ENCODE data around the gene ARHGAP28.

Gene ARHGAP28

GRCh38 chr18:6873040-6873751, 143.7 kb downstream of the ARHGAP28 start:
- no peak for DNase-seq (ENCODE audit: low read depth)

DNA sequence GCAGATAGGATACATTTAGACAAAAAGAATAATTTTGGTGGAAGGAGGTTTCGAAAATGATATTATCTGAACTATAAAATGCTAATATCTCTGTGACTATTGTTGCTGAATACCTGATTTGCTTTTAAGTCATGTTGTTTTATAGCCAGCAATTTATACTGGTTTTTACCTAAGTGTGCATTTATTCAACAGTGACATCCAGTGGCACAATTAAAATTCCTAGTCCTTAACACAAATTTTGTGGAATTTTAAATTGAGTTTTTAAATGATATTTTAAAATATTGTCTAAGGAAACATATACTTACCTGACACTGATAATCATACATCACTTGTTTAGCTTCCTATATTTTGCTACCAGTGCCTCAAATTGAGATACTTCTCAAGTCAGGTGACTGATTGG, 144.8 kb downstream of the ARHGAP28 start:
- no peak for DNase-seq (ENCODE audit: low read depth)

- DNase-seq (ENCODE audit: low read depth), result no peak
Observed at GRCh38 chr18:6875749-6876148, 146.2 kb downstream of the ARHGAP28 start.

DNA sequence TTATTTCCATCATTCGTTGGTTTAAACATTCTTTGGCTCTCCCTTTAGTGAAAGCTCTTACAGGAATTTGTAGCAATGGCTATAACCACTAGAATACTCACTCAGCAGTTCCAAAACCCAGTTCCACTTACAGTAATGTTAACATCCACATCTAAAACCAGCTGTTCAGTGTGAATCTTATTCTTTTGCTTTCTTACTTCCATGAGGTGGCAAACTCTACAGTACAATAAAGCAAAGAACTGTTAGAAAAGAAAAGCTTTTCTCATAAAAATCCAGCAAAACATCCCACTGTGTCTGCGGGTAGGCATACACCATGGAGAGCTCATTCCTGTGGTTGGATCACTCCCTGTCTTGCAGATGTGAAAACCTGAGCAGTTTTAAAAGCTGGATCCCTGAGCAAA, 147.1 kb downstream of the ARHGAP28 start:
- DNase-seq (ENCODE audit: low read depth), result no peak

- DNase-seq (ENCODE audit: low read depth), result no peak
Observed at GRCh38 chr18:6877288-6877687, 147.8 kb downstream of the ARHGAP28 start.

- no peak for DNase-seq (ENCODE audit: low read depth)
Observed at GRCh38 chr18:6878556-6879297, 149.2 kb downstream of the ARHGAP28 start.

DNA sequence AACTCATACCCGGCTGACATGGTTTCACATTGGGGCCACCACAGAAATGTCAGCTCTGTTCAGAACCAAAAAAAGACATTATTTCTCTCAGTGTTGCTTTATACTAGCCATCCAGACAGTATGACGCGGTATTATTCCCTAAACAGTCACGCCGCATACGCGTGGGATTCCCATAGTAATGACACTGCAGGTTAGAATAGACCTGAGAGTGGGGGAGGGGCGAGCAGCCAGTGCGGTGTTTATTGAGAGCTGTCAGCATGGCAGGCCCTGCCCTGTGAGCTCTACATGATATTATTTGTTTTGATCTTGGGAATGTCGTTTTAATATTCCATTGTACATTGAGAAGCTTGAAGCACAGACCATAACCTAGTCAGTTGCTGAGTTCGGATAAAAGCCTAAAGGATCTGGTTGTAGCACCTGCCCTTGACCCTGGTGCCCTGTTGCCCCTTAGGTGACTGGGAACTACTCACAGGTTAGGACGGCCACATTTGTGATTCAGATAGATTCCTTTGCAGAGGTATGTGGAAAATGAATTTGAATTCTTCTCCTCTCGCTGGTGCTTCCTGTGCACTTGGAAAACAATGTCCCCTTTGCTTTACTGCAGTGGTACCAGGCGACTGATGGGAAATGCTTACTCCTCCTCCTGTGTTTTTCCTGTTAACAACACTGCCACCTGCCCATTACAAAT, 150.1 kb downstream of the ARHGAP28 start:
- no peak for DNase-seq (ENCODE audit: low read depth)

GRCh38 chr18:6881034-6881820, 151.7 kb downstream of the ARHGAP28 start:
- DNase-seq (ENCODE audit: low read depth), result no peak

GRCh38 chr18:6882401-6882800, 152.9 kb downstream of the ARHGAP28 start:
- no peak for DNase-seq (ENCODE audit: low read depth)

- no peak for DNase-seq (ENCODE audit: low read depth)
Observed at GRCh38 chr18:6885006-6885481, 155.5 kb downstream of the ARHGAP28 start.

DNA sequence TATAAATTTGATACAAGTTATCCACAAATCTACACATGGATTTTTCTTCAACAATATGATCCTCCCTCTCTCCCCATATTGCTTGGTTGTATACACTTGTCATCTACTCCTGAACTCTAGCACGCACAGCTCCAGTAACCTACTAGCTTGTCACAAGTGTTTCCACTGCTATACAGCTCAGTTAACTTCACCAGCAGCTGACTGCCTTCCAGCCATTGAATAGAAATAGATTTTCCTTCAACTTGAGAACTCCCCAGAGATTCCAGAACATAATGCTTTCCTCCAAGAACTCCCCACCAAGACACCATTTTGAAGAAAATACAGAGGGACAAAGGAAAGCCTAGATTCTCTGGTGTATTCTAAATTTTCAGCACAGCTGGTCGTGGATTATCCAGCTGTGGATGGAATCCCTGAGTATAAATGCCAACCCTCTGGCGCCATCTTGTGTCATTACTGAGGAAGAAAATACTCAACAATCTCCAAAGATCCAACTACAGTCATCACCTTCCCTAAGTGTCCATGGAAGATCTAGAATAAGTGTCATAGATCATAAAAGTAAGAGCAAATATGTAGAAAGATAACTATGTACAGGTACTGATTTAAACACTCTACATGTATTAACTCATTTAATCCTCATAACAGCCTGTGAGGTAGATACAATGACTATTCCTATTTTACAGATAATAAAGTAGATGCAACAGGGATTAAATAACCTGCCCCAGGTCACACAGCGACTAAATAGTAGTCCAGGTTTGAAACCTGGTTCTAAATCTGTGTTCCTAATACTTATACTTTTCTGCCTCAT, 156.7 kb downstream of the ARHGAP28 start:
- no peak for DNase-seq (ENCODE audit: low read depth)

DNA sequence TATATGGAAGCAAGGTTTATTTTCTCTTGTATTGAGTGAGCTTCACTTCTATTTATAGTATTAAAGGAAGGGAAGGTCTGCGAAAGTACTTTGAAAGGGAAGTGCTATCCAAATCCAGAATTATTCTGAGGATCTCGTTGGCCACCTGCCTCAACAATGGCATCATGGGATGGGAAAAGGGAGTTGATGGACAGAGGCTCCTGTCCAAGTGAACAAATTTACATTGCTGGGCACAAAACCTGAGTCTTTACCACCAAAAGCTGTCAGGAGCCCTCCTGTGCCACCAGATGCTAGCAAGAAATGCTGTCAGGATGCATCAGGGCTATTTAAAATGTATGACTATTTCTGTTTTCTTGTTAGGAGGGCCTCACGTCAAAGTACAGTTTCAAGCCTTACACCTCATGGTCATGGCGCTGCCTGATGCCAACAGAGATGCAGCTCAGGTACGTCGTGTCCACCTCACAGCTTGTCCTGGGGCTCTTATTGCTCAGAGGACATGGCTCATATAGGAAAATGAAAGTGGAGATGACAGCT, 157.3 kb downstream of the ARHGAP28 start:
- DNase-seq (ENCODE audit: low read depth), result no peak

DNA sequence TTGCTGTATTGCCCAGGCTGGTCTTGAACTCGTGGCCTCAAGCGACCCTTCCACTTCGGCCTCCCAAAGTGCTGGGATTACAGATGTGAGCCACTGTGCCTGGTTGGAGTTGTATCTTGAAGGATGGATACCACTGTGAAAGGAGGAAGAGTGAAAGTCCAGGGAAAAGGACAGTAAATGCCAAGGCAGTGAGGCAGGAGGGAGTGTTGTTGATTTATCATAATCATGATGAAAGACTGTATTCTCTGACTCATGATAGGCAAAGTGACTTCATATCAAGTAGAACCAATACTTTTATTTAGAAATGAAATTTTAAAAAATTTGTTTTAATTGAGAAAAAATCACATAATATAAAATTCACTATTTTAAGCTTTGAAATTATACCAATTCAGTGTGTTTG, 162.3 kb downstream of the ARHGAP28 start:
- no peak for DNase-seq (ENCODE audit: low read depth)

DNA sequence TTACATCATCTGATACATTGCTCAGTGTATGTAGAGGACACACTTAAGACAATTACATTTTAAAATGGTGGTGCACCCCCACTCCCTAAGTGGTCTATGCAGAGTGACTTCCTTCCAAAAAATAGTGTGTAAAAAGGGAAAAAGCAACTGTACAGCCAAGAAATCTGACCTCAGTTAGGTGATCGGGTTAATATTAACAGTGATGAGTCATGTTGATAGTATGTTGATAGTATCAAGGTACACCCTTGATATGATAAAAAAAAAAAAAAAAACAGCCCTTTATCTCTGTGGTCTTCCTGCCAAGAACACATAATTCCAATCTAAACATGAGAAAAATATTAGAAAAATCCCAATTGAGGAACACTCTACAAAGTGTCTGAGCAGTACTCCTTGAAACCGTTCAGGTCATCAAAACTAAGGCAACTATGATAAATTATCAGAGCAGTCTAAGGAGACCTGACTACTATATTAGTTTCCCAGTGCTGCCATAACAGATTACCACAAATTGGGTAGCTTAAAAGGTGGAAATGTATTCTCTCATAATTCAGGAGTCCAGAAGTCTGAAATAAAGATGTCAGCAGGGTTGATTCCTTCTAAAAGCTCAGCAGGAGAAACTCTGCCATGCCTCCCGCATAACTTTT, 171.9 kb downstream of the ARHGAP28 start:
- no peak for DNase-seq (ENCODE audit: low read depth)

DNA sequence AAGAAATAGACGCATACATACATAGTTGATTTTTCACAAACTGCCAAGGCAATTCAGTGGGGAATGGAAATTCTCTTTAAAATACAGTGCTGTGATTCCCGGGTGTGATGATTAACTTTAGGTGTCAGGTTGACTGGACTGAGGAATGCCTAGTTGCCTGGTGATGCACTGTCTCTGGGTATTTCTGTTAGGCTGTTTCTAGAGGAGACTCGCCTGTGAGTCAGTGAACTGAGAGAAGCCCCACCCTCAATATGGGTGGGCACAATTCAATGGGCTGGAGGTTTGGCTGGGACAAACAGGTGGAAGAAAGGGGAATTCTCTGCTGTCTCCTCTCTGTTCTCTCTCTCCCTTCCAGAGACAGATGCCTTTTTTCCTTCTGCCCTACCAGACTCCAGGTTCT, 187.6 kb downstream of the ARHGAP28 start:
- DNase-seq (ENCODE audit: low read depth), result no peak

DNA sequence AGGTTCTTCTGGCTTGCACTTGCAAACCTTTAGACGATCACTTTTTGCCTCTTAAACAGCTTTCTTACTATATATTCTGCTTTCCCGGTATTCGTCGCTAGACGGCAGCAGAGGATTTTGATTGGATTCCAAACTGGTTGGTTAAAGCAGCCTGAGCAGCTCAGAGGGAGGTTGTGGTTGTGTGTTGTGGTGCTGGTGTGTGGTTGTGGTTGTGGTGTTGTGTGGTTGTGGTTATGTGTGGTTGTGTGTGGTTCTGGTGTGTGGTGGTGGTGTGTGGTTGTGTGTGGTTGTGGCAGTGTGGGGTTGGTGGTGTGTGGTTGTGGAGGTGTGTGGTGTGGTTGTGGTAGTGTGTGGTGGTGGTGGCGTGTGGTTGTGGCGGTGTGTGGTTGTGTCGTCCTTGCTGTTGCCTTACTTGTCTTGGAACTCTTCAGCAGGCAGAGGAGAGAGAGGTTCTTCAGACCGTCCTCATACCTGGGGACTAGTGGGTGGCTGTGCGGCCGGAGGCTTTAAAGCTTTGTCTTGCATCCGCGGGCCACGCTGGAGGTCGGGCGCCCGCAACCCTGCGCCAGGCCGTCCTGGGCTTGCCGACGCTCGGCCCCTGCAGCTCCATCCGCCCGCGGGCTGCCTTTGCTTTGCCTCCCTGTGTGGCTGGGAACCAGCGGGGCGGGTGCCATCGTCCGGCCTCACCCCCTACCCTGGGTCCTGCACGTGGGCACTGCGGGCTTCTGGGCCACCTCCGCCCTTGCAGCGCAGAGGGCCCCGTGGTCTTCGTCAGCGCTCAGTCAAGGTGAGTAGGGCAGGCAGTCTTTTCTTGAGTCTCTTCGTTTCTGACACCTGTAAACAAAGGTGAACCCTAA, 190.8 kb downstream of the ARHGAP28 start:
- DNase-seq (ENCODE audit: low read depth), result no peak

GRCh38 chr18:6921571-6921970, 192.1 kb downstream of the ARHGAP28 start:
- no peak for DNase-seq (ENCODE audit: low read depth)

DNA sequence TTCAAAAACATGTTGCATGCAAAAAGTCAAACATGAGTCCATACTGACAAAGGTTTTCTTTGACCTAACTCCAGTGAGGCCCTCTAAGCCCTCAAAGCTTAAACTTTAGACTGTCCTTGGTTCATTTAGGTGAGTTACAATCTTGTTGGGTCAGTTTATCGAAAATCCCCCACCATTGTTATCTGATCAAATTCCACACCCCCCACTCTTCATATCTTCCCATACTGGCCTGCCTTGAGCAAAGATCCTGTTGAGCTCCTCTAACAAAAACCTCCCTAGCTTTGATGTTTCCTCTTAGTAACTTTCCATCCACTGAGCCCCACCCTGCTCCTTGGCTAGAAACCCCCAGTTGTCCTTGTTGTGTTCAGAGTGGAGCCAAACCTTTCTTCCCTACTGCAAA, 193.7 kb downstream of the ARHGAP28 start:
- no peak for DNase-seq (ENCODE audit: low read depth)

DNA sequence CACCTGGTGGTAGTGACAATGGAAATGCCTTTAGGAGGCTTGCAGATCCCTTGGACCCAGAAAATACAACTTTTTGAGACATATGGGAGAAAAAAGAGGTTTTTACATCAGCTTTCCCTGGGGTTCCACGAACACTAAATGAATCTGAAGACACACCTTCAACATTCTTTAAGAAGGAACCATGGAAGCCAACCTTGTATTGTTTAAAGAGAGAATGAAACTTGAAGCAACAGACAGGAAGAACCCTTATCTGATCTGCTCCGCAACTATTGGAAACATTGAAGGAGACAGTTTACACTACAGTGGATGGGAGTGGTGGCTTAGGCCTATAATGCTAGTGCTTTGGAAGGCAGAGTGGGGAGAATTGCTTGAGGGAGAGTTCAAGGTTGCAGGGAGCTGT, 197.6 kb downstream of the ARHGAP28 start:
- no peak for DNase-seq (ENCODE audit: low read depth)

DNA sequence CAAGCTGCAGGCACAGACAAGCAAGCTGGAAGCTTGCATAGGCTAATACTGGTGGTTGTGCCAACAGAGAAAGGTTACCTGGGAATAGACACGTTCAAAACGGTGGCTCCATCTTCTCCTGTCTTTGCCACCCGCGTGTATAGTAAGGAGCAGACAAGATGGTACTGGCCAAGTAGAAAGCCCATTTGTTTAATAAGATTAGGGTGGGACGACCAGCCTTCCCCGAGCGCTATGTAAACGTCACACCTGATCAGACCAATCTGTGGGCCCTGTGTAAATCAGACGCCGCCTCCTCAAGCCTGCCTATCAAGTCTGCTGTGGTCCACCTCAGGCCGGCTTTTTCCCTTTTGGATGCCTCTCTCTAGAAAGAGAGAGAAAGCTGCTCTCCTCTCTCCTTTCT, 198.8 kb downstream of the ARHGAP28 start:
- DNase-seq (ENCODE audit: low read depth), result no peak

Data from activated gamma-delta T cell treated with anti-CD3 and anti-CD28 coated beads, Interleukin-2, amount 50 U/mL, for 16 hours (primary cell).